ENCODE measurements around the gene MON1A.

The MON1A gene

GRCh38 chr3:49901366-49902339 is 28.0 kb downstream of the MON1A start:
- H3K27me3 ChIP-seq (ENCODE audit: low read depth, low read length): no peaks in the 10 kb centered on the region
- no peak overlapping the region for H2AFZ ChIP-seq (ENCODE audit: low read depth, low read length)
- H3K79me2 ChIP-seq (ENCODE audit: low read length): no peaks in the 10 kb centered on the region
- no peaks in the 10 kb centered on the region for H4K20me1 ChIP-seq (ENCODE audit: insufficient read depth, low read length)
- no peaks in the 10 kb centered on the region for H3K36me3 ChIP-seq (replicated peaks; ENCODE audit: low read depth, low read length)
- no peaks in the 10 kb centered on the region for H3K9me3 ChIP-seq (ENCODE audit: insufficient read depth, low read length)
- peaks cover 29% of the 10 kb centered on the region for H3K4me1 ChIP-seq (ENCODE audit: low read length)
- TF ChIP-seq CTCF (IDR thresholded peaks at IDR 0.05; ENCODE audit: low read depth, low read length) (no peak), EZH2phosphoT487 (IDR thresholded peaks at IDR 0.05; ENCODE audit: low read depth) (no peak)
- H3K4me3 ChIP-seq (ENCODE audit: low read length): no peak overlapping the region
- no peak overlapping the region for H3K9ac ChIP-seq (ENCODE audit: low read length)
- H3K4me2 ChIP-seq (ENCODE audit: low read length): no peak overlapping the region
- no peak overlapping the region for H3K27ac ChIP-seq (ENCODE audit: low read length)

GRCh38 chr3:49900491-49901153 is 29.0 kb downstream of the MON1A start:
- H3K4me1 ChIP-seq (ENCODE audit: low read length): peaks cover 18% of the 10 kb centered on the region
- H3K36me3 ChIP-seq (replicated peaks; ENCODE audit: low read depth, low read length): no peaks in the 10 kb centered on the region
- H3K9ac ChIP-seq (ENCODE audit: low read length): no peak overlapping the region
- H3K9me3 ChIP-seq (ENCODE audit: insufficient read depth, low read length): no peaks in the 10 kb centered on the region
- H3K27ac ChIP-seq (ENCODE audit: low read length): no peak overlapping the region
- no peak overlapping the region for H3K4me3 ChIP-seq (ENCODE audit: low read length)
- no peaks in the 10 kb centered on the region for H3K27me3 ChIP-seq (ENCODE audit: low read depth, low read length)
- TF ChIP-seq CTCF (IDR thresholded peaks at IDR 0.05; ENCODE audit: low read depth, low read length): no peak
- no peak for TF ChIP-seq EZH2phosphoT487 (IDR thresholded peaks at IDR 0.05; ENCODE audit: low read depth)
- no peak overlapping the region for H3K4me2 ChIP-seq (ENCODE audit: low read length)
- H2AFZ ChIP-seq (ENCODE audit: low read depth, low read length): no peak overlapping the region
- H4K20me1 ChIP-seq (ENCODE audit: insufficient read depth, low read length): no peaks in the 10 kb centered on the region
- no peaks in the 10 kb centered on the region for H3K79me2 ChIP-seq (ENCODE audit: low read length)

DNA sequence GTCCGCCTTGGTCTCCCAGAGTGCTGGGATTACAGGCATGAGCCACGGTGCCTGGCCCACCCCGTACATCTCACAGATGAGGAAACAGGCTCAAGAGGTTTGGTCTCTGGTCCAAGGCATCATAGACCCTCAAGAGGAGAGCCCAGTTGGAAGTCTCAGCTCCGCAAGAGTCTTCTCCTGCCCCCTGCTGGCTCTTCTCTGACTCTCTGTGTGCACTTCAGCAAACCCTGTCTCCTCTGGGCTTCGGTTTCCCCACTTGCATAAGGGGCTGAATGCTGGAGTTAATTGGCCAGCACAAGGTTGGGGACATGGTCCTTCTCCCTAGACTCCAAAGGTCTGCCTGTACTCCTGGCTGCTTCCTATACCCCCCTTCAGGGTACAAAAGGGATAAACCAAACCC is 29.8 kb downstream of the MON1A start:
- Histone ChIP-seq H3K79me2 (ENCODE audit: low read length) (no peaks in the 10 kb centered on the region), H3K27ac (ENCODE audit: low read length) (no peak overlapping the region), H3K27me3 (ENCODE audit: low read depth, low read length) (no peaks in the 10 kb centered on the region), H3K4me2 (ENCODE audit: low read length) (no peak overlapping the region), H3K4me1 (ENCODE audit: low read length) (peaks cover 10% of the 10 kb centered on the region), H3K36me3 (replicated peaks; ENCODE audit: low read depth, low read length) (no peaks in the 10 kb centered on the region), H3K9ac (ENCODE audit: low read length) (no peak overlapping the region), H4K20me1 (ENCODE audit: insufficient read depth, low read length) (no peaks in the 10 kb centered on the region), H3K4me3 (ENCODE audit: low read length) (no peak overlapping the region), H2AFZ (ENCODE audit: low read depth, low read length) (no peak overlapping the region), H3K9me3 (ENCODE audit: insufficient read depth, low read length) (no peaks in the 10 kb centered on the region)
- no peak for TF ChIP-seq EZH2phosphoT487 (IDR thresholded peaks at IDR 0.05; ENCODE audit: low read depth)
- TF ChIP-seq CTCF (IDR thresholded peaks at IDR 0.05; ENCODE audit: low read depth, low read length): peak; percentile 51

DNA sequence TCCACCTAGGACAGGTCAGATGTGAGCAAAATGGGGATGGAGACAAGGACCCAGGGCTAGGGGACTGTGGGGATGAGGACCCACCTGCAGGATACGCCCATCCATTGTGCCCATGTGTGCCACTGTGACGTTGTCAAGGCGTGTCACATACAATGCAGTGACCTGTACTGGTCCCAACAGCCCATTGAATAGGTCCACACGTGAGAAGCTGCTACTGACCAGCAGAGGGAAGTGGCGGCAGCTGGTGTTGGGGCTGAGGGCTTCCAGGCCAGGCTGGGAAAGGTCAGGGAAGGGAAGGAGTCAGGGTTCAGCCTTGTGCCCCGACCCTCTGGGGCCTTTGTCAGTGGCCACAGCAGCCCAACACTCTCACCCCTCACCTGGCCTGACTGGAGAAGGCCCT is 30.6 kb downstream of the MON1A start:
- Histone ChIP-seq H3K4me2 (ENCODE audit: low read length) (no peak overlapping the region), H3K36me3 (replicated peaks; ENCODE audit: low read depth, low read length) (no peaks in the 10 kb centered on the region), H4K20me1 (ENCODE audit: insufficient read depth, low read length) (no peaks in the 10 kb centered on the region), H3K27ac (ENCODE audit: low read length) (no peak overlapping the region), H3K27me3 (ENCODE audit: low read depth, low read length) (no peaks in the 10 kb centered on the region), H3K9me3 (ENCODE audit: insufficient read depth, low read length) (no peaks in the 10 kb centered on the region), H3K4me1 (ENCODE audit: low read length) (peaks cover 6% of the 10 kb centered on the region; the same call in 1 of the 2 replicates), H3K79me2 (ENCODE audit: low read length) (no peaks in the 10 kb centered on the region), H3K9ac (ENCODE audit: low read length) (no peak overlapping the region), H3K4me3 (ENCODE audit: low read length) (no peak overlapping the region), H2AFZ (ENCODE audit: low read depth, low read length) (no peak overlapping the region)
- TF ChIP-seq EZH2phosphoT487 (IDR thresholded peaks at IDR 0.05; ENCODE audit: low read depth) (no peak), CTCF (IDR thresholded peaks at IDR 0.05; ENCODE audit: low read depth, low read length) (no peak)
